ENCODE measurements around the gene SEMA6B.

GRCh38 chr19:4519521-4520277 lies 39.8 kb downstream of the SEMA6B start:
- TF ChIP-seq CTCF (IDR thresholded peaks at IDR 0.05; ENCODE audit: low read depth, low read length, poor library complexity, severe bottlenecking): no peak
- no peak for TF ChIP-seq EZH2phosphoT487 (IDR thresholded peaks at IDR 0.05; ENCODE audit: borderline replicate concordance, low read length)

All from DOHH2 (cell line).